ENCODE data around the gene CCDC27.

DNA sequence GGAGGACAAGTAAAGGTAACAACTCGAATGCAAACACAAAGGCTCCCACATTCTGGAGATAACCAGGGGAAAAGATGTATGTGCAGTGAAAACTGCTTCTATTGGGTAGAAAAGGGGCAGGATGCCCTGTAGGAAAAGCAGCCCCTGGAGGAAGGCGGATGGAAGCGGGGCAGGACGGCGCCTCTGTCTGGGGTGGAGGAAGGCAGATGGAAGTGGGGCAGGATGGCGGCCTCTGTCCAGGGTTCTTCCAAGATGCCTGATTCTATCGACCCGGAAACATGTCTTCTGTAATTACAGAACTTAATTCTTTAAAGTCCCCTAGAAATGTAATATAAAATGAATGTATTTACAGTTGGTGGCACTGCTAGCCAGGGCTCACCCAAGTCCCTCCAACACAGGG, 68.1 kb downstream of the CCDC27 start:
- TF ChIP-seq CTCF (IDR thresholded peaks at IDR 0.05; ENCODE audit: low read depth, low read length, poor library complexity, severe bottlenecking) = no peak
- no peak for TF ChIP-seq EZH2phosphoT487 (IDR thresholded peaks at IDR 0.05; ENCODE audit: borderline replicate concordance, low read length)

Measured in DOHH2 (cell line).